Panc1 (cell line): ENCODE data around the gene CLEC2D.

ENCODE experiments used
- CTCF ChIP-seq: fragments of 450-650 bp; IDR thresholded peaks from 2 replicates; pipeline ENCODE4 v1.5.1; 2017; ENCODE audit warnings: mild to moderate bottlenecking
- SIN3A ChIP-seq: IDR thresholded peaks from 2 replicates; pipeline ENCODE4 v1.6.1; 2012; ENCODE audit warnings: low read depth, mild to moderate bottlenecking, low read length, moderate library complexity, borderline replicate concordance; ENCODE audit not compliant: insufficient read depth

GRCh38 chr12:9626291-9626690 is 43.2 kb upstream of the CLEC2D start:
- TF ChIP-seq CTCF, result no peak
- TF ChIP-seq SIN3A, result no peak
